Urothelium cell line (cell line): ENCODE measurements around the gene FBXL15.

ENCODE experiments used
- DNase-seq: peaks from one replicate; pipeline ENCODE4 v3.0.0; 2011; ENCODE audit warnings: low spot score, mixed read lengths
- FAIRE-seq: peaks from 2 replicates; lab custom pipeline; 2011; peaks lifted over from hg19 to GRCh38; lab: Jason Lieb, UNC

The FBXL15 gene

DNA sequence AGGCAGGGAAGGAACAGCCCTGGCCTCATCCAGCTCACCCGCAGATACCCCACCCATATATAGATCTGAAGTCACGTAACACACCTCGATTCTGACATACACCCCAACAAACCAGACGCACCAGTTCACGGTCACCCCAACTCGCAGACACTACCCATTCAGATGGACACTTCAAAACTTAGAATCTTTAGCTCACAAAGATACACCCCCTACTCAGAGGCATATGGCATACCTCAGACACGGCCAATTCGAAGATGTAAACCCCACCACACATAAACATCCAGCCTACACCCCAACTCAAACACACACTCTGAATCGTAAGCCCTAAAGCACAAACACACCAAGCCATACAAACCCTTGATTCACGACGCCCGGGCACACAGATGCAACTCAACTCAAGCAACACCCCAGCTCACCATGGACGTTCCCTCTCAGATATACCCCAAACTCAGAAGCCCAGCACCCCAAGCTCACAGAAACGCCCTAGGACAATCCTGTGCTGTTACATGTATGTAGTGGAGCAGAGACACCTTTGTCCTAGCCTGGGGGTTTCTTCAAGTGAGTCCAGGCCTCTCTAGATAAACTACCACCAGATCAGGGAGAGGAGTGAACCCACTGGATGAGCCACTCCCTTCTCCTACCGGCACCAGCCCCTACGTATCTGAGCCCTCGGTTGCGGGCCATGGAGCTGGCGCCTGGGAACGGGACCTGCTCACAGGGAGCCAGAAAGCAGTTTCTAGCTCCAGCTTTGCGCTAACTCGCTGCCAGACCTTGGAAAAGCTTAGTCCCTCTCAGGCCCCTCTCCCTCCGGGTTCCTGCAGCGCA is 10.8 kb upstream of the FBXL15 start:
- DNase-seq (no peak), FAIRE-seq (peak; percentile 58)

DNA sequence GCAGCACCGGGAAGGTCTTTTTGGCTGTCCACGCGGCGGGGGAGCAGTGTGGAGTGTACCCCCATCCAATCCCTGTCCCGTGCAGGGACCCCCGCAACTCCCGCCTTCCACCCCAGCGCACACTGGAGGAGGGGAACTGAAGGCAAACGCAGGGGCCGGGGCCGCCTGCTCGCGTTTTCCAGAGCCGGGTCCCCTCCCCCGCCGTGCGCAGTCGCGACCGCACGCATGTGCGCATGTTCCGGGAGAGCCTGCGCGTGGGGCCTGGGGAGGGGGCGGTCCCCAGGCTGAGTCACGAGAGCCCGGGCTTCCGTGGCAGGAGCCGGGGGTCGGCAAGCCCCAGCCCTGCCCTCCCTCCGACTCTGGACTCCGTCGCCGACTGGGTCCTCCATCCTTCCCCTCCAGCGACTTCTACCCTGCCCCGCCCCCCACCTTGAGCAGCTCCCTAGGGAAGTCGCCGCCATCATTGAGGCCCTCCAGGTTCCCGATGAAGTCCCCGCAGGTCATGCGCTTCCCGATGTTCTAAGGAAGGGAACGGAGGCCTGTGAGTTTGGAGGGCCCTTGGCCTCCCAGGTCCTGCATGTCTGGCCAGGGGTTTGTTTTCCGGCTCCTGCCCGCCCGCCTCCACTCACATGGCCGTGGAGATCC is 10.1 kb upstream of the FBXL15 start:
- DNase-seq = no peak
- no peak for FAIRE-seq

DNA sequence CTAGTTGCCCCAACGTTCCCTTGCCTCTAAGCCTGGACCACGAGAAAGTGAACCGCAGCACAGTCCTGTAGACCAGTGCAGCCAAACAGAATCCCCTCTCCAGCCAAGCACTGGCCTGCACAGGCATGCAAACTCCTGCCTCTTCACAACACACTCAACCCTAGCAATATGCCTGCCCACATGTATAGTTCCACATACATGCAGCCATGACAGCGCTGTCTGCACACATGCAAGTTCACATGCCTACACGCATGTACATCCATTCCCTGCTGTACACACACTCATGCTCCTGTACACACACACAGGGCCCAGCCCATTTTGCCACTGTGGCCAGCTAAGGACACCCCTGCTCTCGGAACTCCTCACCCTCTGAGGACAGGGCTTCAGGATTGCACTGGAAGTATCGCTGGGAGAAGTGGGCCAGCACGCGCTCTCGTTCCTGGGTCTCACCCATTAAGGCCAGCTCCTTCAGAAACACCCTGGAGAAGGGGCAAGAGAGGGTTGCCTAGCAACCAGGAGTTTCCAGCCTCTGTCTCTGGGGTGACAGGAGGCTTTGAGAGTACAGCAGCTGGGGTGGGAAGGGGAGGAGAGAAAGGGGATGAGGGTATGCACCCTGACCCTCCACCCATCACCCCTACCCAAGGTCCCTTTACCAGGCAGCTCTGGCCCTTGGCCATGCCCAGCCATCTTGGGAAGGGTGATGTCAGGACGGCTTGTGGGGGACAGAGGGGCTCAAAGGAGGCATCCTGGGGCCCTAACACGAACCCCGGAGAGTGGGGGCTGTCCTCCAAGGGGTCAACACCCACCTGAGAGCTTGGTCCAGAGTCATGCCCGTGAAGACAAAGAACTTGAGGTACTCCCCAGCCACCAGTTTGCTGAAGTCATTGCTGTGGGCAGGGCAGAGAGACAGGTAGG is 9.0 kb upstream of the FBXL15 start:
- DNase-seq (no peak), FAIRE-seq (peak; percentile 48)

DNA sequence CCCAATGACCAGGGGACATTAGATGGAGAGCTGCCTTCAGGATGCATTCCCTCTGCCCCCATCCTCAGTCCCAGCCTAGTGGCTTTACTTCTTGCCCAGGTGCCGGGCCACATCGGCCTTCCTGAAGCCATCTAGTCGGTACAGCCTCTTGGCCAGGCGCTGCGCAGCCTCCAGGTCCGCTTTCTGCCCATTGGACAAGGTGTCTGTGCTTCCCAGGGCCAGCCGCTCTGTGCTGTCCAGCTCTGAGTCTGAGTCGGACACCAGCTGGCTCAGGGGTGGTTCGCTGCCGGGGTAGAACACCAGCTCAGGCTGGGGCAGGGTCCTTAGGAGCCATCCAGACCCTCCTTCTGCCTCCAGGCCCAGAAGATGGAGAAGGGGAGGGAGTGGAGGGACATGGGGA is 8.3 kb upstream of the FBXL15 start:
- DNase-seq = no peak
- FAIRE-seq = no peak

DNA sequence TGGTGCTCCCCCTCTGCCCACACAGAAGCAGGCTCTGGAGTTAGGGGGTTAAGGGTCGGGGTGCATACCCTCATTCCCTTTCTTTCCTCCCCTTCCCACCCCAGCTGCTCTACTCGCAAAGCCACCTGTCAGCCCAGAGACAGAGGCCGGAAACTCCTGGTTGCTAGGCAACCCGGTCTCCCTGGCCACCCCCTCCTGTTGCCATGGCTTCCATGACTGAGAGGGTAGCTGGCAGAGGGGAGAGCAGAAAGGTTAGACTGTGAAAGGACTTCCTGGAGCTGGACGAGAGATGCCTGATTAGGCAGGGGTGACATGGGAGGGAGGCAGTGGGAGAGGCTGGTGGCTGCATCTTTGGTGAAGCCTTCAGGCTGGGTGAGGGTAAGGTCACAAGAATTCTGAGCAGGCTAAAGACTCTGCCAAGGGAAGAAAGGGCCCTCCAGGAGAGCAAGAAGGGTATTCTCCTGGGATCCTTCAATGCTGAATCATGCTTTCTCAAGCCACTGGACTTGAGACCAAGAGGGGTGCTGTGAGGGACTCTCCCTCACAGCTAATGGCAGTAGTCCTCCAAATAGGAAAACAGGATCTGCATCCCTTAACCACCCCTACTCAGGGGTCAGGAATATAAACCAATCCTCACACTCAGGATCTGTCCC is 7.5 kb upstream of the FBXL15 start:
- FAIRE-seq = peak; percentile 42

DNA sequence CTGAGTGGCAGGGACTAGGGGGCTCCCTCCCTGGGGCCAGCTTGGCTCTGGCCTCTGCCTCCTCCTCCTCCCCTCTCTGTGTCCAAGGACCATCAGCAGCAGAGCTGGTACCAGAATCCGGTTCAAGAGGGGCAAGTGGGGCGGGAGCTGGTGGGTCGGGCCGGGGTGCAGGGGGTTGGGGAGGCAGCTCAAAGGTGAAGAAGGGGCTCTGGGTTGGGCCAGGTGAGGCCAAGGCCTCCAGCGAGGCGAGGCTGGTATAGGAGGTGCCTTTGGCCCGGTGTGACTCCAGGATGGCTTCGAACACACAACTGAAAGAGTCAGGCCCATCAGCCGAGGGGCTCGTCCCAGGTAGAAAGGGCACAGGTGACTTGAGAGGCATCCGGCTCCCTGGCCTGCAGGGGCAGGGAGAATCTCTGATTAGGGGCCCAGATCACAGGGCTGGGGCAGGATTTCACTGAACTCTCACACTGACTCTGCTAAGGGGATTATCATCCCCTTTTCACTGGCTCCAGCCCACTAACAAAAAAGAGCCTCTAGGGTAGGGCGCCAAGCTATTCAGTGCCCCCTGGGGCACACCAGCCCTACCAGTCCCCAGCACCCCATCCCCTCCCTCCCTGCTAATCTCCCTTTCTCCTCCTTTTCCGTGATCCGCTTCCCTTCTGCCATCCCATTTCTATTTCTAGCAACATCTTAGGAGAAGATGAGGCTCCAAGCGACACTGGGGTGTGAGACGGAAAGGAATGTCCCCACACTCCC is 6.7 kb upstream of the FBXL15 start:
- DNase-seq = no peak
- no peak for FAIRE-seq

More for the DNA sequence above, 7.5 kb upstream of the FBXL15 start:
- no peak for DNase-seq

DNA sequence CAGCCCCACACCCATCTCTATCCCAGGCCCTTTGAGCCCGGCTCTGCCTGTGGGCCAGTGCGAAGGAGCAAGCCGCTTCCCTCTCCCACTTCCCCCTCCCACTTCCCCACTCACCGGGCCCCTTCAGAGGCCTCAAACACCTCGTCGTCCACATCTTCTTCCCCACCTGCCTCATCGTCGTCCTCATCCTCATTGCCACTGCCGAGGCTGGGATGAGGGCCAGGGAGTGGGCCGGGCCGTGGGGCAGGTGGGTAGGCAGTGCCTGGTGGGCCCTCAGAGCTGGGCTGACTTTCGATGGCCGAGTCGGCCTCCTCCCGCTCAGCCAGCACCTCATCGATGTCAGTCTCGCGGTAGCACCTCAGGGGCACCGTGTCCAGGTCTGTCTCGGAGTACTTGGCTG is 5.9 kb upstream of the FBXL15 start:
- FAIRE-seq (no peak), DNase-seq (no peak)

DNA sequence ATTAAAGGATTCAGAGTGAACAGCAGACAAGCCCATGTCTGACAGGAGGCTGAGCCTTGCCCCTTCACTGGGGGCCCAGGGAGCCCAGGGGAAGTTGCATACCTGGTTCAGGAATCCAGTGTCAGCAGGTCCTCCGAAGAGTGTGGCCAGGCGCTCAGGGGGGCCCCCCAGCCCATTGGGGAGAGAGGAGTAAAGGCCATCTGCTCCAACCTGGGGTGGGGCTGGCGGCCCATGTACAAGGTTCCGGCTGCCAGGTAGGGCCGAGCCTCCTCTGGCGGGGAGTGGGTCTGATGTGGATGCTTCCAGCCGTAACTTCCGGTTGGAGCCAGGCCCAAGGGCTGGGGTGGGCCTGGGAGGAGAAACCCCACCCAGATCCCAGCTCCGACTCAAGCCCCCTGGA is 4.4 kb upstream of the FBXL15 start:
- FAIRE-seq = no peak
- no peak for DNase-seq

DNA sequence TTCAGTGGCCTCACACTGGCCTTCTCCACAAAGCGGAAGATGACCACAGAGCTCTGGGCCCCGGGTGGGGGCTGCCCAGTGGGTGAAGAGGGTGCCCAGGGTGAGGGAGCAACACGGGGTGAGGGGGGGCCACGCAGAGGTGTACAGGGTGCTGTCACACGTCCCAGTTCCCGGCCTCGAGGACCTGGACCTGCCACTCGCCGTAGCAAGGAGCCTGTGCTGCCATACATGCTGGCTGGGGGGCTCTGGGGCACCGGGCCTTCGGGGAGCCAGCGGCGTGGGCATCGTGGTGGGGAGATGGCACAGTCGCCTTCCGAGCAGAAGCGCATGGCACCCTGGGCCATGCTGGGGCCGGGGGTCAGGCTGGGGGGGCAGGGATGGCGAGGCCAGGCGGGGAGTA is 3.9 kb upstream of the FBXL15 start:
- no peak for DNase-seq
- FAIRE-seq = no peak

DNA sequence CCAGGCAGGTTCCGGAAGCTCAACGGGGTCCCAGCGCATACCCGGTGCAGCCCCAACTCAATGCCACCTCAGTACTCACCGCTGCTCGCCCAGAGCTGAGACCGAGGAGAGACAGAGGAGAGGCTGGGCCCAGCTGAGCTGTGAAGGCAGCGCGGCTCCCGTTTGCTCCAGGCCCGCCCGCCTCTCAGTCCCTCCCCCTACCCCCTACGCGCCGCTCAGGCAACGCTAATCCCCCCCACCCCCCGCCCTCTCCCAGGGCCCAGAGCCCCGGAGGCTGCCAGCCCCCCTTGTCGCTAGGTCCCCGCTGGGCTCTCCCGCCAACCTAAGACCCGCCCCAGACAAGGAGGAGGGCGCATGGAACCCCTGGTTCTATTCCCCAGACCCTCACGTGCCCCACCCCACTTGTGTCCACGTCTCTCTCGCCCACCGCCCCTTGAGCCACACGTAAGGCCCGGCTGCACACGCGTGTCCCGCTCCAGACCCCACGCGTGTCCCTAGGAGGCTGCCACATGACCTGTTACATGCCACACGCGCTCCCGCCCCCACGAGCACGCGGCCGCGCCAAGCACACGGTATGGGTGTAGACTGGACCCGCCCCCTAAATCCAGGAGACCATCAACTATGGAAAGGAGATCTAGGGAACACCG is 1.9 kb upstream of the FBXL15 start, which contains the start of gene PSD:
TSS of gene PSD (minus strand) at position 164 of the 647 bp plus-strand sequence. CDS start 1,747 bp downstream, outside the sequence.
- DNase-seq = no peak
- no peak for FAIRE-seq

DNA sequence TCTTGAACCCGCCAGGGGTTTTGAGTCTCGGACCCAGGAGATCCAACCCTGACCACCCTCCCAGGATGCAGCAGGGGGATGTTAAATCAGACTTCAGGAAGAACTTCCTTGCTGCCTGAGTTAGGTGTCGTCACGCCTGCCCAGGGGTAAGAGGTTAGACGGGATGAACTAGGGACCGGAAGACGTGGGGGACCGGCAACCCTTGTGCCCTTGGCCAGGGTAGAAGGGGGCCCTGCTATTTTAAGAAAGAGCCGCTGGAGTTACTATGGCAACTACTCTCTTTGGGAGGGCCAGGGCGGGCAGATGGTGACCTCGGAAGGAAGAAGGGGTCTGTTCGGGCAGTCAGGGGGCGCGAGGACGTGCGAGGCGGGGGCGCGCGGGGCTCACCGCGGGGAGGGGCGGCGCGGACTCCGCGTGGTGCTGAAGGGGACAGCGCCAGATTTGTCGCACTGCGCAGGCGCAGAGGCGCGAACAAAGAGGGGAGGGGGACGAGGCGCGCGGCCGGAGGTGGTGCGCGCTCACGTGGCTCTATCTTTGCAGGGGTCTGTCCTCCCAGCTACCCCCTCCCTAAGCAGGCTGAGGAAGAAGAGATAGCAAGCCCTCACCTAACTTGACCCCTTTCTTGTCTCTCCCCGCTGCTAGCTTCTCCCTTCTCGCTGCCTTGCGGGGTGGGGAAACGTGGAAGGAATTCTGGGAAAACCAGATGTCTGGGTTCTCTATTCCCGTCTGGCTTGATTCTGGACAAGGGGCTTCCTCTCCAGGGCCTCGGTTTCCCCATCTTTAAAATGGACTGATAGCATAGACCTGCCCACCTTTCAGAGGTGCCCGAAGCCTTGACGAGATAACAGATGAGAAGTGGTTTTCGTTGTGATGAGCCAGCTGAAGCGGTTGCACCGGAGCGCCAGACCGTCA is 1.1 kb upstream of the FBXL15 start:
- FAIRE-seq (peak; percentile 87), DNase-seq (peak; percentile 82)

DNA sequence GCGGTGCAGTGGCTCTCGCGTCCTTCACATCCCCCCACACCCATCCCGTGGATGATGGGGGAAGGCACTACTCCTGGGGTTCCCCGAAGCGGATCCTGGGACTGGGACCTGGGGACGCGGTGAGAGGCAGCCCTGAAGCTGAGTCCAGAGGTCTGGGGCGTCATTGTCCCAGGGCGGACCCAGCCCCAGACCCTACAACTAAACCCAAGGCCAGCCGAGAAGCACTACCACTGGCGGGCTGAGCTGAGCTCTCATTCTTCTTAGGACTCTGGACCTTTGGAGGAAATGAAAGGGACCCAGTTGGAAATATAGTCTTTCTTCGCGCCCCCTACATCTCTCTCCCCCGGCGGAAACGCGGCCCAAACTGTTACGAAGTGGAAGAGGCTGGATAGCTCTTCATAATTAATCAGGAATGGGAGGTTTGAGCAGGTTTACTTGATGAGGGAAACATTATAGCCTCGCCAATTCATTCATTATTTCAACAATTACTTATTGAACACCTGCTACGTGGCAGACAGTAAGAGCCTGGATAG is 389 bp upstream of the FBXL15 start:
- FAIRE-seq (no peak), DNase-seq (no peak)

DNA sequence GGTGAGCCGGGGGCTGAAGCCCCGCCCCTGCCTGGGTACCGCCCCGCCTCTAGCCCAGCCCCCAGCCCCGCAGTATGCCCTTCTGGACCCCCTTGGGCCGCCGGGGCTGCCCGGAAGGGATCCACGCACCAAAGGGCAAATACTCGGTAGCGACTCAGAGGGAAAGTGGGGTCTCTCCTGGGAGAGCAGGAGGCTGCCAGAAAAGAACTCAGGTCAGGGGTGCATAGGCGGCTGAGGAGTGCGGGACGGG is 796 bp downstream of the FBXL15 start:
- DNase-seq (no peak), FAIRE-seq (no peak)

DNA sequence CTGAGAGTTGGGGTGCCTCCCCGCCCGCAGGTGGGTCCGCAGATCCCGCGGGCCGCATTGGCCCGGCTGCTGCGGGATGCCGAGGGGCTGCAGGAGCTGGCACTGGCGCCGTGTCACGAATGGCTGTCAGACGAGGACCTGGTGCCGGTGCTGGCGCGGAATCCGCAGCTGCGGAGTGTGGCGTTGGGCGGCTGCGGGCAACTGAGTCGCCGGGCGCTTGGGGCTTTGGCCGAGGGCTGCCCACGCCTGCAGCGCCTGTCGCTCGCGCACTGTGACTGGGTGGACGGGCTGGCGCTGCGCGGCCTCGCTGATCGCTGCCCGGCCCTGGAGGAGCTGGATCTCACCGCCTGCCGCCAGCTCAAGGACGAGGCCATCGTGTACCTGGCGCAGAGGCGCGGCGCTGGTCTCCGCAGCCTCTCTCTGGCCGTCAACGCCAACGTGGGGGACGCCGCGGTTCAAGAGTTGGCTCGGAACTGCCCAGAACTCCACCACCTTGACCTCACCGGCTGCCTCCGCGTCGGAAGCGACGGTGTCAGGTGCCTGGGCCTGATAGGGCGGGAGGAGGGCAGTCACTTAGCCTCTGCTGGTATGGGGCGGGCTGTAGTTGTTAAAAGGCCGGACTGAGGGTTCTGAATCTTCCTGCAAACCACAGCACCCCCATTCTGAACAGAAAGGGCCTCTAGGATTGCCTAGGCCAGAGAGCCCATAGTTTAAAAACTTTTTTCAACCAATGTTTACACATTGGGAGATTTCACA is 1.3 kb downstream of the FBXL15 start:
- DNase-seq (no peak), FAIRE-seq (no peak)

DNA sequence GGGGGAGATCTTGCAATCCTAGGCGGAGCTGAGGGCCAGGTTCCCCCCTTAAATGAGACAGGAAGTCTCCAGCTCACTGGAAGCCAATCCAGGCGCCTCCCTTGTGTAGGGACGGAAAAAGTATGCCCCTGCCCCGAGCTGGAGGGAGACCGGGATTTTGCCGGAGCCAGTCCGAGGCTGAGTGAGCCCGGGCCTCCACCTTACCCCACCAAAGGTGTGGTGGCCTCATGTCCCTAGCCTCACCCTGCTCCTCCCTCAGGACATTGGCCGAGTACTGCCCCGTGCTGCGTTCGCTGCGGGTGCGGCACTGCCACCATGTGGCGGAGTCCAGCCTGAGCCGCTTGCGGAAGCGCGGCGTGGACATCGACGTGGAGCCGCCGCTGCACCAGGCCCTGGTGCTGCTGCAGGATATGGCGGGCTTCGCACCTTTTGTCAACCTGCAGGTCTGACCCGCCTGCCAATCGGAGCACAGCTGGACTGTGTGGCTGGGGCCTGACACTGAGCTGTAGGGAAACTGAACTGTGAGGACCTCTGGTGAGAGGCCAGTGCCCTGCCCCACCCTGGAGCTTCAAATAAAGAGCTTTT is 2.0 kb downstream of the FBXL15 start:
- DNase-seq (peak; percentile 75), FAIRE-seq (peak; percentile 56)

DNA sequence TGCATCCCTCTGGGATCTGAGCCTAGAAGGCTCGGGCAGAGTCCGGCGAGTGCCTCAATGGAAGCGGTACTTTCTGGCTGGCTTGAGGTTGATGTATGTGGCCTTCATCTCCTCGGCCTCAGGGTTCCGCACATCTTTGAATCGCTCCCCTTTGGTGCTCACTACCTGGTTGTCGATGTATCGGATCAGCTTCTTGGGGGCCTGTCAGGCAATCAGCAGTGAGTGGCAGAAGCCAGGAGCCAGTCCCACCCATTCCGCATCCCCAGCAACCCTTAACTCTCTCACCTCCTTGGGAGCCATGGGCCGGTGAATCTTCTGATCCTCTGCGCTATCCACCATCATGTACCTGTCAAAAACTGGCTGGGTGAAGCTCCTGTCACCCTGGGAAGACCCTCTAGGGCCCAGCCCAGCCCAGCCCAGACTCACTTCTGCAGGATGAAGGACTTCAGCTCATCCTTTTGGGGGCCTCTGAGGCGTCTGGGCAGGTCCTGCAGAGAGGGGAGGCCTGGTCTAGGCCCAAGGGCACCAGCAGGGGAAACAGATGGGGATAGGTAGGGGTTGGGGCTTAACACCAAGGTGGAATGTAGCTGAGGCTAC is 2.8 kb downstream of the FBXL15 start:
- FAIRE-seq (no peak), DNase-seq (no peak)

DNA sequence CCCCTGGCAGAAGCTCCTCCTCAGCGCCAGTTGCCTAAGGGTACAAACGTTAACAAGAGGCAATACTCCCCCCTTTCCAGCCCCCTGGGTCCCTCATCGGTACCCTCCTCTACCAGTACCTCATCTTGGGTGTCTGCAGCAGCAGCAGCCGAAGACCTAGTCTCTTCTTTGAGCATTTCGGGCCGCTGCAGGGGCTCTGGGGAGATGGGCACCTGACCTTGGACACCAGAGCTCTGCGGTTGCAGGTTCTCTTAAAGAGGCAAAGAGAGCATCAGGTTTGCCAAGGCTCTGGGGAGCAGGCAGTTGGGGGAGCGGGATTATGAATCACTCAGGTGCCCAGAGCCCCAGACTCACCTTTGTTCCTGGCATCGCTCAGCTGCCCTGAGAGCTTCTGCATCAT is 3.5 kb downstream of the FBXL15 start:
- FAIRE-seq = no peak
- no peak for DNase-seq
